H1 (cell line): ENCODE data around the gene CPEB1. TPM values are rescaled to one million over a fixed set of nuclear protein-coding genes. Genes with fewer than 3 reads are reported as not detected.

ENCODE experiments used
- ATF2 ChIP-seq: IDR thresholded peaks from 2 replicates; pipeline ENCODE4 v1.6.1; 2012; ENCODE audit warnings: low read length, inconsistent platforms
- CBX5 ChIP-seq: fragments of 300-800, 300-1000 bp; sonication (generic); IDR thresholded peaks from 2 replicates; pipeline ENCODE4 v1.7.1; 2016; ENCODE audit warnings: antibody characterized with exemption, low read length, low read depth
- CHD2 ChIP-seq: IDR thresholded peaks from 2 replicates; pipeline ENCODE4 v1.6.1; 2012; ENCODE audit warnings: low read length, improper control_type of control experiment
- EGR1 ChIP-seq: IDR thresholded peaks from 2 replicates; pipeline ENCODE4 v1.6.1; 2011; ENCODE audit warnings: low read depth, low read length, borderline replicate concordance
- FOSL1 ChIP-seq: IDR thresholded peaks from 2 replicates; pipeline ENCODE4 v1.6.1; 2011; ENCODE audit warnings: mild to moderate bottlenecking, low read depth, low read length, moderate library complexity; ENCODE audit not compliant: insufficient read depth
- HDAC2 ChIP-seq, 2 experiments: fragments of 300-600 bp in 1 of 2; sonication (generic) in 1 of 2; IDR thresholded peaks; 2 replicates each; pipeline ENCODE4 v1.6.1; 2011 to 2012; ENCODE audit warnings: low read depth in 2 of 2, low read length in 2 of 2, mild to moderate bottlenecking in 2 of 2, moderate library complexity in 2 of 2, borderline replicate concordance in 1 of 2, inconsistent platforms in 1 of 2
- KDM1A ChIP-seq: fragments of 200-600, 300-600 bp; sonication (generic); IDR thresholded peaks from 2 replicates; pipeline ENCODE4 v1.7.1; 2016; ENCODE audit warnings: mild to moderate bottlenecking, low read length, borderline replicate concordance
- KDM4A ChIP-seq: IDR thresholded peaks from one replicate; pipeline ENCODE4 v1.7.1; 2012; ENCODE audit warnings: low read depth, mild to moderate bottlenecking, moderate library complexity, low read length, inconsistent platforms; ENCODE audit not compliant: severe bottlenecking
- POLR2AphosphoS5 ChIP-seq: IDR thresholded peaks from 2 replicates; pipeline ENCODE4 v1.6.1; 2011; ENCODE audit warnings: low read depth, low read length
- RAD21 ChIP-seq, 2 experiments: IDR thresholded peaks in 1 of 2; conservative IDR thresholded peaks in 1 of 2; 2 replicates each; pipeline ENCODE4 v1.6.1; 2011; ENCODE audit warnings: low read depth in 2 of 2, low read length in 2 of 2, improper control_type of control experiment in 1 of 2, inconsistent platforms in 1 of 2, mild to moderate bottlenecking in 1 of 2, moderate library complexity in 1 of 2
- RBBP5 ChIP-seq: IDR thresholded peaks from 2 replicates; pipeline ENCODE4 v1.7.1; 2012; ENCODE audit warnings: low read depth, mild to moderate bottlenecking, inconsistent platforms, low read length, moderate library complexity, borderline replicate concordance
- SAP30 ChIP-seq: fragments of 300-600 bp; sonication (generic); IDR thresholded peaks from 2 replicates; pipeline ENCODE4 v1.7.1; 2012; ENCODE audit warnings: low read length, moderate library complexity, mild to moderate bottlenecking, inconsistent platforms; ENCODE audit not compliant: insufficient read depth, insufficient replicate concordance
- SIRT6 ChIP-seq: IDR thresholded peaks from one replicate; pipeline ENCODE4 v1.7.1; 2012; ENCODE audit warnings: low read length, inconsistent platforms
- SUZ12 ChIP-seq: fragments of 200-600 bp; sonication (generic); IDR thresholded peaks from 2 replicates; pipeline ENCODE4 v1.6.1; 2012; ENCODE audit warnings: mild to moderate bottlenecking, inconsistent platforms, low read length, moderate library complexity, mixed read lengths
- TBP ChIP-seq: IDR thresholded peaks from 2 replicates; pipeline ENCODE4 v1.6.1; 2011; ENCODE audit warnings: low read depth, low read length, improper control_type of control experiment
- TCF12 ChIP-seq: IDR thresholded peaks from 2 replicates; pipeline ENCODE4 v1.6.1; 2011; ENCODE audit warnings: low read depth, mild to moderate bottlenecking, low read length
- polyA plus RNA-seq, 7 experiments: library from polyadenylated mRNA; depleted of rRNA in 3 of 7; stranded (reverse) in 5 of 7; unstranded in 2 of 7; fragments of >200 nt in 5 of 7; fragments of 200-250 nt in 2 of 7; gene quantifications; 1 replicate in 5 of 7; 2 replicates in 1 of 7; 4 replicates in 1 of 7; pipeline versions ENCODE4 v1.2.1 to v1.2.3, GENCODE V29; 2011 to 2013; ENCODE audit warnings: missing spikeins in 2 of 7, mixed read lengths in 2 of 7
- total RNA-seq: library from RNA; stranded (reverse); fragmentation: NEBNext Ultra II Directional; extraction: Animal tissue kit (Norgen Biotek cat#: 25700); gene quantifications from 2 replicates; pipeline ENCODE4 v1.2.1, GENCODE V29; 2021

The CPEB1 gene
- total and polyA plus RNA-seq, 2 of the 8 experiments (the other 6 are each of a cell fraction or from before 2014, with no cell fraction given): 4.4 to 4.5 TPM

GRCh38 chr15:82647835-82648256 is 683 bp upstream of the CPEB1 start (continued):
- TF ChIP-seq HDAC2 (IDR thresholded peaks at IDR 0.05; ENCODE audit: borderline replicate concordance in 1 of 2, low read depth in 2 of 2, low read length in 2 of 2) (no peak), POLR2AphosphoS5 (no peak), RBBP5 (peak; percentile 50; the same call in 1 of the 2 replicates), TCF12 (no peak), ATF2 (no peak), SAP30 (no peak), KDM1A (peak; percentile 43; the same call in 1 of the 2 replicates), RAD21 (IDR thresholded peaks at IDR 0.05 in 1 of 2, conservative IDR thresholded peaks at IDR 0.05 in 1 of 2; ENCODE audit: low read depth in 2 of 2, low read length in 2 of 2) (no peak), TBP (no peak), SUZ12 (0 out of 2 replicates have a peak, but pooled peaks have one; percentile 16), CBX5 (no peak), CHD2 (no peak), KDM4A (peak; percentile 61), EGR1 (no peak), FOSL1 (no peak), SIRT6 (no peak)
